Measurements from ENCODE around the gene SPART.
A peak's percentile ranks its signal among the peaks of the same experiment; 100 is the strongest.

Gene SPART, protein sequence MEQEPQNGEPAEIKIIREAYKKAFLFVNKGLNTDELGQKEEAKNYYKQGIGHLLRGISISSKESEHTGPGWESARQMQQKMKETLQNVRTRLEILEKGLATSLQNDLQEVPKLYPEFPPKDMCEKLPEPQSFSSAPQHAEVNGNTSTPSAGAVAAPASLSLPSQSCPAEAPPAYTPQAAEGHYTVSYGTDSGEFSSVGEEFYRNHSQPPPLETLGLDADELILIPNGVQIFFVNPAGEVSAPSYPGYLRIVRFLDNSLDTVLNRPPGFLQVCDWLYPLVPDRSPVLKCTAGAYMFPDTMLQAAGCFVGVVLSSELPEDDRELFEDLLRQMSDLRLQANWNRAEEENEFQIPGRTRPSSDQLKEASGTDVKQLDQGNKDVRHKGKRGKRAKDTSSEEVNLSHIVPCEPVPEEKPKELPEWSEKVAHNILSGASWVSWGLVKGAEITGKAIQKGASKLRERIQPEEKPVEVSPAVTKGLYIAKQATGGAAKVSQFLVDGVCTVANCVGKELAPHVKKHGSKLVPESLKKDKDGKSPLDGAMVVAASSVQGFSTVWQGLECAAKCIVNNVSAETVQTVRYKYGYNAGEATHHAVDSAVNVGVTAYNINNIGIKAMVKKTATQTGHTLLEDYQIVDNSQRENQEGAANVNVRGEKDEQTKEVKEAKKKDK

GRCh38 chr13:36346222-36347083 is at the start of gene SPART:
SPART (minus strand) TSS chr13:36346394; CDS start chr13:36335830, 10,564 bp downstream.
- peak within 1 kb of the TSS; percentile 95 for H3K4me3 ChIP-seq (ENCODE audit: low read length)
- H3K9ac ChIP-seq (ENCODE audit: low read length), result peak within 1 kb of the TSS; percentile 94
- H3K36me3 ChIP-seq (ENCODE audit: control insufficient read depth, insufficient read depth, low read length), result no peaks in the 10 kb centered on the region
- H3K27me3 ChIP-seq (ENCODE audit: control insufficient read depth, insufficient read depth, low read length), result no peaks in the 10 kb centered on the region
- no peaks in the 10 kb centered on the region for H3K4me1 ChIP-seq (ENCODE audit: control insufficient read depth, insufficient read depth, low read length)
- no peaks in the 10 kb centered on the region for H3K9me3 ChIP-seq (ENCODE audit: control insufficient read depth, low read length)

DNA sequence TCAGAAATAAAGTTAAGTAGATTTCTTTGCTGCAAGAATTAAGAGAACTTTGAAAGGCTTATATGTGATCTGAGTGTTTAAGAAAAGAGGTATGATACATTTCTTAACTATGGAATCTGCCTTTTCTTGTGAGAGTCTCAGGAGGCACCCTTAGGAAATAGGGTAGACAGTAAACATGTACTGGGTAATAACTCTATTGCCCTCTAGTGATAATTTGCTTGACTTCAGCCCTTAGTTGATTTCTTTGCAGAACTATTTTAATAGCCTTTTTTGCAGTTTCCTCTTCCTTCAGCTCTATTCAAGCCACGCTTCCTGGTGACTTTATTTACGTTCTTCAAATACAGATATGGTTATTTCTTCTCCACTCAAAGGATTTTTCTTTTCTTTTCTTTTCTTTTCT is 49.1 kb upstream of the SPART start:
- H3K36me3 ChIP-seq (ENCODE audit: control insufficient read depth, insufficient read depth, low read length), result no peaks in the 10 kb centered on the region
- no peaks in the 10 kb centered on the region for H3K27me3 ChIP-seq (ENCODE audit: control insufficient read depth, insufficient read depth, low read length)
- no peaks in the 10 kb centered on the region for H3K4me1 ChIP-seq (ENCODE audit: control insufficient read depth, insufficient read depth, low read length)
- no peaks in the 10 kb centered on the region for H3K9me3 ChIP-seq (ENCODE audit: control insufficient read depth, low read length)
- no peak overlapping the region for H3K9ac ChIP-seq (ENCODE audit: low read length)
- H3K4me3 ChIP-seq (ENCODE audit: low read length), result no peak overlapping the region

DNA sequence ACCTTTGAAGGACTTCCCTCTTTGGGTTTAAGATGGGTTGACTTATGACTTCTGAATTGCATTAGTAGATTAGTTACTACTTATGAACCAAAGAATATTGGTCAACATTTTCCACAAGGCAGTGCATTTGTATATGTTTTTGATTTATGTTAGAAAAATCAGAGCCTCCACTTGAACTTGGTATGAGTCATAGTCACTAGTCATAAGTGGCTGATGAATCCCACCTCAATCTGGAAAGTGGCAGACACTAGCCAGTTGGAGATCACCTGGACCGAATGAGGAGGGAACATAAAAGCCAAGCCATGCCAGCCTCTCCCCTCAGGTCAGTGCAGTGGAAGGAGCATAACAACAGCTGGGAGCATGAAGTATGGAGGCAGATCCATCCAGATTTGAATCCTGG is 39.3 kb upstream of the SPART start:
- no peaks in the 10 kb centered on the region for H3K9me3 ChIP-seq (ENCODE audit: control insufficient read depth, low read length)
- H3K36me3 ChIP-seq (ENCODE audit: control insufficient read depth, insufficient read depth, low read length), result no peaks in the 10 kb centered on the region
- H3K9ac ChIP-seq (ENCODE audit: low read length), result no peak overlapping the region
- no peak overlapping the region for H3K4me3 ChIP-seq (ENCODE audit: low read length)
- no peaks in the 10 kb centered on the region for H3K4me1 ChIP-seq (ENCODE audit: control insufficient read depth, insufficient read depth, low read length)
- H3K27me3 ChIP-seq (ENCODE audit: control insufficient read depth, insufficient read depth, low read length), result no peaks in the 10 kb centered on the region

- H3K36me3 ChIP-seq (ENCODE audit: control insufficient read depth, insufficient read depth, low read length), result no peaks in the 10 kb centered on the region
- no peaks in the 10 kb centered on the region for H3K27me3 ChIP-seq (ENCODE audit: control insufficient read depth, insufficient read depth, low read length)
- no peaks in the 10 kb centered on the region for H3K9me3 ChIP-seq (ENCODE audit: control insufficient read depth, low read length)
- H3K4me3 ChIP-seq (ENCODE audit: low read length), result no peak overlapping the region
- H3K9ac ChIP-seq (ENCODE audit: low read length), result no peak overlapping the region
- H3K4me1 ChIP-seq (ENCODE audit: control insufficient read depth, insufficient read depth, low read length), result no peaks in the 10 kb centered on the region
These were observed 35.8 kb upstream of the SPART start for GRCh38 chr13:36382030-36382429.

DNA sequence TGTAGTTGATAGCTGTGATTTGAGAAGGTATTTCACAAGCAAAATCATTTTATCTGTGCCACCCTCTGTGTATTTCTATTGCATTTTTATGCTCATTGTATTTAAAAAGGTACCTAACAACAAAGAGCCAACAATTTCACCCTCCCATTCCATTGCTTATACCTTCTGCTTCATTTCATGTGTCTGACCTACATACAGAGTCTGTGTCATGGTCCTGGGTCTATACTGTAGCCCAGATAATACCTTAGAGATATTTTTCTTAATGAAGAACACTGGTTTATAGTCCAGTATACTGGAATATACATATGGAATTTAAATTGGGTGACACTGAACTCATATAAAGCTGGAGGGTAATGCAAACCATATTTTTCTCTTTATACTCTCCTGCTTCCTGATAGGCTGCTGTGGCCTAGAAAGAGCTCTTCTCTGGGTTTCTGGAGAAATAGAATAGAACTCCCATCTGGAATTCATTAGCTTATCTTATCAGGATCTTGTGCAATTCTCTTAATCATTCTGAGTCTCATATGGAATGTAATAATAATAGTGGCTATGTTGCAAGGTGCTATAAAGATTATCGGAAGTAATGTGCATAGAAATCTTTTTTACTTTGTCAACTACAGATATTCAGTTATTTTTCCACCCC is 31.8 kb upstream of the SPART start:
- Histone ChIP-seq H3K27me3 (ENCODE audit: control insufficient read depth, insufficient read depth, low read length) (no peaks in the 10 kb centered on the region), H3K4me1 (ENCODE audit: control insufficient read depth, insufficient read depth, low read length) (no peaks in the 10 kb centered on the region), H3K36me3 (ENCODE audit: control insufficient read depth, insufficient read depth, low read length) (no peaks in the 10 kb centered on the region), H3K4me3 (ENCODE audit: low read length) (no peak overlapping the region), H3K9ac (ENCODE audit: low read length) (no peak overlapping the region), H3K9me3 (ENCODE audit: control insufficient read depth, low read length) (no peaks in the 10 kb centered on the region)

DNA sequence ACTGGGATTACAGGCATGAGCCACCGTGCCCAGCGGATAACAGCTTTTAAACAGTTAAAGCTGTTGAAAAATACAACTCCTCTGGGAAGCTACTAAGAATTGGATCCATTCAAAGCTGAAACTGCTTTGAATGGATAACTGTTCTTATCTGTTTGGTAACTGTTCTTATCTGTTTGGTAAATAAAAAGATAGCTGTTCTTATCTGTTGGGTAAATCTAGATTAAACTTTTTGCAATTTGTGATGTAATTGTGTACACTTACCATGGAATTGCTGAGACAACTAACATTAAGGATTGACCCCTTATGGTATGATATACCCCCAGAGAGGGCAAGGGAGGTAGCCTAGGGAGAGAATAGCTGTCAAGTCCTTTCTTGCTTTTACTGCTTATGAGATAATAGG is 27.9 kb upstream of the SPART start:
- Histone ChIP-seq H3K36me3 (ENCODE audit: control insufficient read depth, insufficient read depth, low read length) (no peaks in the 10 kb centered on the region), H3K9ac (ENCODE audit: low read length) (no peak overlapping the region), H3K27me3 (ENCODE audit: control insufficient read depth, insufficient read depth, low read length) (no peaks in the 10 kb centered on the region), H3K4me1 (ENCODE audit: control insufficient read depth, insufficient read depth, low read length) (no peaks in the 10 kb centered on the region), H3K4me3 (ENCODE audit: low read length) (no peak overlapping the region), H3K9me3 (ENCODE audit: control insufficient read depth, low read length) (no peaks in the 10 kb centered on the region)

GRCh38 chr13:36371185-36371584 is 25.0 kb upstream of the SPART start:
- H3K4me1 ChIP-seq (ENCODE audit: control insufficient read depth, insufficient read depth, low read length), result no peaks in the 10 kb centered on the region

GRCh38 chr13:36370108-36370429 is 23.9 kb upstream of the SPART start:
- Histone ChIP-seq H3K9ac (ENCODE audit: low read length) (no peak overlapping the region), H3K4me3 (ENCODE audit: low read length) (no peak overlapping the region)

More at GRCh38 chr13:36371185-36371584, 25.0 kb upstream of the SPART start:
- Histone ChIP-seq H3K9me3 (ENCODE audit: control insufficient read depth, low read length) (no peaks in the 10 kb centered on the region), H3K4me3 (ENCODE audit: low read length) (no peak overlapping the region), H3K9ac (ENCODE audit: low read length) (no peak overlapping the region), H3K27me3 (ENCODE audit: control insufficient read depth, insufficient read depth, low read length) (no peaks in the 10 kb centered on the region), H3K36me3 (ENCODE audit: control insufficient read depth, insufficient read depth, low read length) (no peaks in the 10 kb centered on the region)

GRCh38 chr13:36369268-36370107 is 23.3 kb upstream of the SPART start:
- Histone ChIP-seq H3K9me3 (ENCODE audit: control insufficient read depth, low read length) (no peaks in the 10 kb centered on the region), H3K27me3 (ENCODE audit: control insufficient read depth, insufficient read depth, low read length) (no peaks in the 10 kb centered on the region), H3K4me1 (ENCODE audit: control insufficient read depth, insufficient read depth, low read length) (no peaks in the 10 kb centered on the region), H3K9ac (ENCODE audit: low read length) (no peak overlapping the region), H3K36me3 (ENCODE audit: control insufficient read depth, insufficient read depth, low read length) (no peaks in the 10 kb centered on the region), H3K4me3 (ENCODE audit: low read length) (no peak overlapping the region)

More at GRCh38 chr13:36370108-36370429, 23.9 kb upstream of the SPART start:
- Histone ChIP-seq H3K27me3 (ENCODE audit: control insufficient read depth, insufficient read depth, low read length) (no peaks in the 10 kb centered on the region), H3K9me3 (ENCODE audit: control insufficient read depth, low read length) (no peaks in the 10 kb centered on the region), H3K36me3 (ENCODE audit: control insufficient read depth, insufficient read depth, low read length) (no peaks in the 10 kb centered on the region), H3K4me1 (ENCODE audit: control insufficient read depth, insufficient read depth, low read length) (no peaks in the 10 kb centered on the region)

DNA sequence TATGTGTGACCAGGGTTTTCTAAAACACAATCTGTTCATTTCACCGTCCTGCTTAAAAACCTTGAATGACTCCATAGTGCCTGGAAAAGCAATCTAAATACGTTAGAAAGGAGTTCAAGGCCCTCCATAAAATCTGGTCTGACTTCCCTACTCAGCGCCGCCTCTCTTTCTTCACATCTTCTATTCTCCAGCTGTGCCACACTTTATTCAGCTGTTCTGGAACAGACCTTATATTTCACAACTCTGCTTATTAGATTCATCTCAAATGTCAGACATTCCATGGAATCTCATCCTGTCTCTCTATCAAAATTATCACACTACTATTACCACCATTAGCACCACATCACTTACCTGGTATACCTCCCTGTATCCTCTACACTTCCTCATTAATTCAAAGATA is 19.8 kb upstream of the SPART start:
- H3K36me3 ChIP-seq (ENCODE audit: control insufficient read depth, insufficient read depth, low read length), result no peaks in the 10 kb centered on the region
- no peaks in the 10 kb centered on the region for H3K4me1 ChIP-seq (ENCODE audit: control insufficient read depth, insufficient read depth, low read length)
- no peak overlapping the region for H3K9ac ChIP-seq (ENCODE audit: low read length)
- H3K4me3 ChIP-seq (ENCODE audit: low read length), result no peak overlapping the region
- no peaks in the 10 kb centered on the region for H3K9me3 ChIP-seq (ENCODE audit: control insufficient read depth, low read length)
- H3K27me3 ChIP-seq (ENCODE audit: control insufficient read depth, insufficient read depth, low read length), result no peaks in the 10 kb centered on the region

DNA sequence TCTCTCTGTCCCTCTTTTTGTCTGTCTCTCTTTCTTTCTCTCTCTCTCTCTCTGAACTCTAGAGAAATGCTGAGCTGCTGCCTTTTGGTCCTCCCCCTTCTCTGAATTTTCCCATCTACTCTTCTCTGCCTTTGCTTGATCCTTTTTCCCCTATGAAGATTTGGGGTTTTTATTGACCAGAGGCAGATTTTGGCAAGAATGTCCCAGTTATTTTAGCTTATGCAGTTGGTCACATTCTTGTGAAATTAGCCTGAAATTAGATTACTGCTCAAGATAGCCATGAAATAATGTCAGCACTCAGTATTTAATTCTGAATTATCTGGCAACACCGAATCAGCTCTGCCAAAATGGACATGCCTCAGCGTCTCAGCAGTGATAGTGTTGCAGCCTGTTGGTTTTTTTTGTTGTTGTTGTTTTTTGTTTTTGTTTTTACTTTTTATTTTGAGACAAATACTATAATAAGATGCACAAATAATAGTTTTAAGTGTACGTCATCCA is 17.2 kb upstream of the SPART start:
- H3K9ac ChIP-seq (ENCODE audit: low read length), result no peak overlapping the region
- H3K9me3 ChIP-seq (ENCODE audit: control insufficient read depth, low read length), result no peaks in the 10 kb centered on the region
- H3K27me3 ChIP-seq (ENCODE audit: control insufficient read depth, insufficient read depth, low read length), result no peaks in the 10 kb centered on the region
- H3K36me3 ChIP-seq (ENCODE audit: control insufficient read depth, insufficient read depth, low read length), result no peaks in the 10 kb centered on the region
- no peak overlapping the region for H3K4me3 ChIP-seq (ENCODE audit: low read length)
- H3K4me1 ChIP-seq (ENCODE audit: control insufficient read depth, insufficient read depth, low read length), result no peaks in the 10 kb centered on the region
